Measurements from ENCODE around the gene CDHR2. TPM values are rescaled to one million over a fixed set of nuclear protein-coding genes. Genes with fewer than 3 reads are reported as not detected.

CDHR2 gene
- total RNA-seq, 1 experiment from 2014 or later, result 0.10 TPM

- no TSS peak for BruUV-seq (replicated peaks)
- POLR2A ChIA-PET, result no interaction called here
- Histone ChIP-seq H4K20me1 (ENCODE audit: insufficient read depth) (no peaks in the 10 kb centered on the region), H3K9me2 (ENCODE audit: insufficient read depth) (no peaks in the 10 kb centered on the region), H3K4me2 (ENCODE audit: low read length) (no peak overlapping the region), H3K36me3 (ENCODE audit: control insufficient read depth in 1 of 2, insufficient read depth in 2 of 2, low read length in 2 of 2) (no peaks in the 10 kb centered on the region), H3K9me3 (ENCODE audit: control insufficient read depth in 1 of 2, insufficient read depth in 1 of 2, low read depth in 1 of 2, low read length in 2 of 2) (no peaks in the 10 kb centered on the region), H3K27ac (ENCODE audit: low read depth, low read length) (no peak overlapping the region), H3K4me3 (replicated peaks in 1 of 2; ENCODE audit: low read depth in 1 of 2, low read length in 2 of 2) (no peak overlapping the region), H3K79me2 (ENCODE audit: insufficient read depth, low read length) (no peaks in the 10 kb centered on the region), H2AFZ (ENCODE audit: low read depth, low read length, poor library complexity, severe bottlenecking) (no peak overlapping the region), H3K4me1 (ENCODE audit: control insufficient read depth in 1 of 2, insufficient read depth in 2 of 2, low read length in 2 of 2) (peaks cover 0 to 10% of the 10 kb centered on the region in 2 experiments; a peak in 2 of 4 replicates), H3K27me3 (ENCODE audit: insufficient read depth, low read length) (peaks cover 5% of the 10 kb centered on the region; the same call in 1 of the 2 replicates), H3K9ac (ENCODE audit: low read length) (no peak overlapping the region)
- ATAC-seq (no peak), DNase-seq (ENCODE audit: low read depth, low spot score) (no peak)
- no peak for TF ChIP-seq CEBPB (IDR thresholded peaks at IDR 0.05; ENCODE audit: low read depth)
- TF ChIP-seq ELF1 (IDR thresholded peaks at IDR 0.05; ENCODE audit: borderline replicate concordance, low read depth), result no peak
- TF ChIP-seq TCF7L2 (IDR thresholded peaks at IDR 0.05; ENCODE audit: borderline replicate concordance, extremely low read depth, insufficient read depth, insufficient read length), result no peak
- TF ChIP-seq EGR1 (IDR thresholded peaks at IDR 0.05; ENCODE audit: low read depth), result no peak
- no peak for TF ChIP-seq MAX (IDR thresholded peaks at IDR 0.05)
- TF ChIP-seq SIN3A (IDR thresholded peaks at IDR 0.05; ENCODE audit: low read depth), result no peak
- TF ChIP-seq SP1 (IDR thresholded peaks at IDR 0.05; ENCODE audit: low read depth), result no peak
- no peak for TF ChIP-seq ZFX (IDR thresholded peaks at IDR 0.05)
- no peak for TF ChIP-seq POLR2A (IDR thresholded peaks at IDR 0.05; ENCODE audit: borderline replicate concordance, extremely low read depth, insufficient read depth, insufficient read length)
- no peak for TF ChIP-seq POLR2AphosphoS5 (IDR thresholded peaks at IDR 0.05; ENCODE audit: low read depth, low read length)
- TF ChIP-seq REST (IDR thresholded peaks at IDR 0.05; ENCODE audit: low read depth), result no peak
- no peak for TF ChIP-seq EZH2 (IDR thresholded peaks at IDR 0.05)
- no peak for TF ChIP-seq ATF3 (IDR thresholded peaks at IDR 0.05)
- no peak for TF ChIP-seq YY1 (IDR thresholded peaks at IDR 0.05; ENCODE audit: extremely low read depth, insufficient replicate concordance, low read depth, low read length)
- RAD21 ChIA-PET (ENCODE audit: low non-redundant PET in 1 of 2, low total read pairs in 2 of 2, uncharacterized antibody in 2 of 2, unreplicated experiment in 2 of 2), result interaction anchor here in 1 of 2 experiments (0.7 kb wide), 1 partner anchor 216 kb away, joined by 4 read pairs; no protein-coding TSS in a partner anchor
- intact Hi-C loops (cut with micrococcal nuclease), result no loop called here
- CTCF ChIA-PET, result no interaction called here
Observed at GRCh38 chr5:176632745-176633144, 83.6 kb downstream of the CDHR2 start.

Data from HCT116 (cell line).